SK-N-MC (cell line): Measurements from ENCODE around the gene GRIK2.

Source experiments
- EZH2 ChIP-seq: fragments of 200-600 bp; sonication (generic); IDR thresholded peaks from one replicate; pipeline ENCODE4 v1.6.1; 2017; ENCODE audit warnings: antibody characterized with exemption
- FOXP2 ChIP-seq: optimal IDR thresholded peaks from 2 replicates; pipeline ENCODE3; 2011; ENCODE audit warnings: mild to moderate bottlenecking, moderate library complexity; ENCODE audit not compliant: insufficient read depth; ENCODE audit errors: extremely low read length, control extremely low read depth
- POLR2AphosphoS5 ChIP-seq: IDR thresholded peaks from 2 replicates; pipeline ENCODE4 v1.6.1; 2012; ENCODE audit warnings: mild to moderate bottlenecking, low read depth, low read length, borderline replicate concordance

DNA sequence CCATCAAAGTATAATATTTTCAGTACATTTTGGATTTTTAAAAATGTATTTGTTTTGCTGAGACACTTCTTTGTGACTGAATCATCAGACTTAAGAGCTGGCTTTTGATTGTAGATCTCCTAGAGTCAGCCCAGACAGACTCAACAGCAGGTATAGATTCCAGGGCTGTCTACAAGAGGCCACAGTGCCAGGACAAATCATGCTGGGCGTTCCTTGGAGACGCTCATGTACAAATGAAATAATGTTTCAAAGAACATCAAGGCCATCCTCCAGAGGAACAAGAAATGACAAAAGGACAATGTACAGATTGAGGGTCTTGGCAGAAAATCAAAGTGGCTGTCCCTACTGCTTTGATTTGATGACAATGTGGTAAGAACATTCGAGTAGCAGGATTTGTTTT lies 369.3 kb downstream of the GRIK2 start:
- TF ChIP-seq POLR2AphosphoS5 (no peak), EZH2 (no peak), FOXP2 (no peak)
